Measurements from ENCODE around the gene CXorf66.

CXorf66 gene

DNA sequence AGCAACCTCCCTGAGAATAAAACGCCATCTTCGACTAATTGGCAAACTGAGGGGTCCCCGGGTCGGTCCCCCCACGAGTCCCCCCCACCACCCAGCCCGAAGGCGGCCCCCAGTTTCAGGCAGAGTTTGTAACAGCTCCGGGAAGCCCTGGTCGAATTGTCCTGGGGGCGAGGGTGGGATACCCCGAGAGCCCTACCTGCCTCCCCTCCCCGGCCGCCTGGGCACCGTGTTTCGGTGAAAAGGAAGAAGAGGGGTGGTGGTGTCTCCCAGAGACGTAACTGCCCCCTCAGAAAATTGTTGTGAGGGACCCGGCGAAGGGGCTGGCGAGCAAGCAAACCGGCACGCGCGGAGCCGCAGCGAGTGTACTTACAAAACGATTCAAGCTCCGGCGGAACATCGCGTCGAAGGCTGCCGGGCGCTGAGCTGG, 33.7 kb downstream of the CXorf66 start:
- Mint-ChIP-seq H3K36me3 (ENCODE audit: low read depth) (no peaks in the 10 kb centered on the region), H3K4me3 (peak overlapping the region; percentile 85), H3K27me3 (ENCODE audit: low read depth, poor library complexity) (peaks cover 8% of the 10 kb centered on the region), H3K4me1 (peaks cover 31% of the 10 kb centered on the region), H3K27ac (no peak overlapping the region), H3K9me3 (peaks cover 25% of the 10 kb centered on the region)
- TF ChIP-seq, protein P1, sequence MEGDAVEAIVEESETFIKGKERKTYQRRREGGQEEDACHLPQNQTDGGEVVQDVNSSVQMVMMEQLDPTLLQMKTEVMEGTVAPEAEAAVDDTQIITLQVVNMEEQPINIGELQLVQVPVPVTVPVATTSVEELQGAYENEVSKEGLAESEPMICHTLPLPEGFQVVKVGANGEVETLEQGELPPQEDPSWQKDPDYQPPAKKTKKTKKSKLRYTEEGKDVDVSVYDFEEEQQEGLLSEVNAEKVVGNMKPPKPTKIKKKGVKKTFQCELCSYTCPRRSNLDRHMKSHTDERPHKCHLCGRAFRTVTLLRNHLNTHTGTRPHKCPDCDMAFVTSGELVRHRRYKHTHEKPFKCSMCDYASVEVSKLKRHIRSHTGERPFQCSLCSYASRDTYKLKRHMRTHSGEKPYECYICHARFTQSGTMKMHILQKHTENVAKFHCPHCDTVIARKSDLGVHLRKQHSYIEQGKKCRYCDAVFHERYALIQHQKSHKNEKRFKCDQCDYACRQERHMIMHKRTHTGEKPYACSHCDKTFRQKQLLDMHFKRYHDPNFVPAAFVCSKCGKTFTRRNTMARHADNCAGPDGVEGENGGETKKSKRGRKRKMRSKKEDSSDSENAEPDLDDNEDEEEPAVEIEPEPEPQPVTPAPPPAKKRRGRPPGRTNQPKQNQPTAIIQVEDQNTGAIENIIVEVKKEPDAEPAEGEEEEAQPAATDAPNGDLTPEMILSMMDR (IDR thresholded peaks at IDR 0.05), result no peak
- DNase-seq, result peak; percentile 1

- DNase-seq, result peak; percentile 32
- Mint-ChIP-seq H3K9me3 (peaks cover 22% of the 10 kb centered on the region), H3K27me3 (ENCODE audit: low read depth, poor library complexity) (peaks cover 8% of the 10 kb centered on the region), H3K27ac (no peak overlapping the region), H3K36me3 (ENCODE audit: low read depth) (no peaks in the 10 kb centered on the region), H3K4me1 (peaks cover 27% of the 10 kb centered on the region), H3K4me3 (peak overlapping the region; percentile 85)
- TF ChIP-seq, protein P1 (IDR thresholded peaks at IDR 0.05), result no peak
Measured at GRCh38 chrX:139930916-139931645, 34.2 kb downstream of the CXorf66 start.

DNA sequence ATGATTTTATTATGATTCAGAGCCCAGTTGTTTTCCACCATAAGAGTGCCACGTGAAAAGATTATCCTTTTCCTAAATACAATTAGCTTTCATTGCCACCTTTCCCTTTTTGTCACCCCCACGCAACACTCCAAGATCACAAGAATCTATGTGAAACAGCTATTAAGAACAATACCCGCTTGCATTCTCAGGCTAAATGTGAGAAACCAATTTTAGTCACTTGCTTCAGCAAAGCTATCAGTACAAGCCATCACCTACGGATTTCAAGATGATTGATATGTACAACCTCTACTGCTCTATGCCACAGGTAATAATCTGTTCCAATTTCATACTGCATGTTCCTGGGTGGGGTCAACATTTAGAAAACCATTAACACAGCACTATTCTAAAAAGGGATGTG, 34.9 kb downstream of the CXorf66 start:
- H3K9me3 Mint-ChIP-seq, result peaks cover 18% of the 10 kb centered on the region
- peak overlapping the region; percentile 85 for H3K4me3 Mint-ChIP-seq
- H3K27ac Mint-ChIP-seq, result no peak overlapping the region
- H3K36me3 Mint-ChIP-seq (ENCODE audit: low read depth), result no peaks in the 10 kb centered on the region
- TF ChIP-seq, protein P1 (IDR thresholded peaks at IDR 0.05), result no peak
- H3K4me1 Mint-ChIP-seq, result peaks cover 32% of the 10 kb centered on the region
- H3K27me3 Mint-ChIP-seq (ENCODE audit: low read depth, poor library complexity), result peaks cover 8% of the 10 kb centered on the region
- no peak for DNase-seq

DNA sequence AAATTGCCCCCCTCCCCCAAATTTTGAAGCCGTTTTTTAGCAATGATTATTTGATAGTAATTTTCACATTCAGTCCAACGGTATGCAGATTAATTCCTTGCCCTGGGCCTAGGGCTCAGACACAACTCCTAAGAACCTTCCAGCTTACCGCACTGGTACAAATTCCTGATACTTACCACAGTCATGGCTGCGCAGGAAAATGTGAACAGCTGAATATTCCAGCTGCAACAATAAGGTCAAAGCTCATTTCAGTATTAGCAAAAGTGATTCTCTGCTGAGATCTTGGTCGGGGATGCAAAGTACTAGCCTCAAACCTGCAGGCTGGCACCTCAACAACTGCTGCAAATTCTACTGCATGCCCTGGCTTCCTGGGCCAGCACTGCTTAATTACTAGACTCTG, 35.4 kb downstream of the CXorf66 start:
- peaks cover 8% of the 10 kb centered on the region for H3K27me3 Mint-ChIP-seq (ENCODE audit: low read depth, poor library complexity)
- peaks cover 32% of the 10 kb centered on the region for H3K4me1 Mint-ChIP-seq
- TF ChIP-seq, protein P1 (IDR thresholded peaks at IDR 0.05), result no peak
- H3K27ac Mint-ChIP-seq, result no peak overlapping the region
- DNase-seq, result no peak
- peaks cover 17% of the 10 kb centered on the region for H3K9me3 Mint-ChIP-seq
- H3K36me3 Mint-ChIP-seq (ENCODE audit: low read depth), result no peaks in the 10 kb centered on the region
- H3K4me3 Mint-ChIP-seq, result peak overlapping the region; percentile 85

GRCh38 chrX:139924696-139925095, 40.6 kb downstream of the CXorf66 start:
- peaks cover 8% of the 10 kb centered on the region for H3K27me3 Mint-ChIP-seq (ENCODE audit: low read depth, poor library complexity)
- H3K9me3 Mint-ChIP-seq, result peaks cover 21% of the 10 kb centered on the region
- H3K4me1 Mint-ChIP-seq, result peaks cover 14% of the 10 kb centered on the region
- peak overlapping the region; percentile 14 for H3K27ac Mint-ChIP-seq
- peaks cover 20% of the 10 kb centered on the region for H3K36me3 Mint-ChIP-seq (ENCODE audit: low read depth)
- H3K4me3 Mint-ChIP-seq, result no peak overlapping the region
- DNase-seq, result no peak
- TF ChIP-seq, protein P1 (IDR thresholded peaks at IDR 0.05), result no peak
